ENCODE measurements around the gene EDA. TPM values are rescaled to one million over a fixed set of nuclear protein-coding genes. Genes with fewer than 3 reads are reported as not detected.

Gene EDA
- total RNA-seq, 1 donor from 2014 or later = 1.1 TPM

GRCh38 chrX:70082723-70083122 lies 466.8 kb downstream of the EDA start:
- Mint-ChIP-seq H3K4me3 (ENCODE audit: unreplicated experiment) (no peak overlapping the region), H3K9me3 (ENCODE audit: low read depth) (no peaks in the 10 kb centered on the region), H3K27ac (ENCODE audit: unreplicated experiment) (no peak overlapping the region), H3K4me1 (ENCODE audit: low read depth) (peaks cover 2% of the 10 kb centered on the region), H3K27me3 (ENCODE audit: low read depth) (no peaks in the 10 kb centered on the region), H3K36me3 (ENCODE audit: low read depth) (no peaks in the 10 kb centered on the region)
- DNase-seq (ENCODE audit: low spot score) = no peak
- no peak for TF ChIP-seq CTCF (IDR thresholded peaks at IDR 0.05)

- Mint-ChIP-seq H3K9me3 (ENCODE audit: low read depth) (no peaks in the 10 kb centered on the region), H3K27ac (ENCODE audit: unreplicated experiment) (no peak overlapping the region), H3K27me3 (ENCODE audit: low read depth) (no peaks in the 10 kb centered on the region), H3K4me1 (ENCODE audit: low read depth) (peaks cover 7% of the 10 kb centered on the region), H3K36me3 (ENCODE audit: low read depth) (no peaks in the 10 kb centered on the region), H3K4me3 (ENCODE audit: unreplicated experiment) (no peak overlapping the region)
- TF ChIP-seq CTCF (IDR thresholded peaks at IDR 0.05) = no peak
- DNase-seq (ENCODE audit: low spot score) = no peak
These were observed 468.8 kb downstream of the EDA start for GRCh38 chrX:70084592-70085240.

GRCh38 chrX:70087857-70088630 lies 472.1 kb downstream of the EDA start:
- Mint-ChIP-seq H3K4me3 (ENCODE audit: unreplicated experiment) (no peak overlapping the region), H3K4me1 (ENCODE audit: low read depth) (peaks cover 7% of the 10 kb centered on the region), H3K27me3 (ENCODE audit: low read depth) (no peaks in the 10 kb centered on the region), H3K9me3 (ENCODE audit: low read depth) (no peaks in the 10 kb centered on the region), H3K36me3 (ENCODE audit: low read depth) (no peaks in the 10 kb centered on the region), H3K27ac (ENCODE audit: unreplicated experiment) (no peak overlapping the region)
- no peak for TF ChIP-seq CTCF (IDR thresholded peaks at IDR 0.05)
- DNase-seq (ENCODE audit: low spot score) = no peak

- Mint-ChIP-seq H3K27ac (ENCODE audit: unreplicated experiment) (no peak overlapping the region), H3K36me3 (ENCODE audit: low read depth) (no peaks in the 10 kb centered on the region), H3K4me3 (ENCODE audit: unreplicated experiment) (no peak overlapping the region), H3K4me1 (ENCODE audit: low read depth) (peaks cover 7% of the 10 kb centered on the region), H3K9me3 (ENCODE audit: low read depth) (peaks cover 3% of the 10 kb centered on the region), H3K27me3 (ENCODE audit: low read depth) (no peaks in the 10 kb centered on the region)
- DNase-seq (ENCODE audit: low spot score) = no peak
- TF ChIP-seq CTCF (IDR thresholded peaks at IDR 0.05) = no peak
These were observed 472.8 kb downstream of the EDA start for GRCh38 chrX:70088751-70089150.

Small RNAs within 50 kb of the gene (microRNA-seq; reads per million reads assigned to microRNA genes)
- not detected for gene MIR676 (ENCODE audit: borderline number of aligned reads)

Other genes with a start within 250 kb of the EDA start
- not detected in 3 replicates for gene NALF2, start 111.8 kb upstream of the EDA start, total RNA-seq

All from chondrocyte (in vitro differentiated cells).